Upper lobe of left lung (tissue), 6 donors: ENCODE data around the gene MAEL. TPM values are rescaled to one million over a fixed set of nuclear protein-coding genes. Genes with fewer than 3 reads are reported as not detected.

Source experiments
- ATAC-seq, 2 donors: fragments of 200-7000 bp; cut with Tn5 transposase; one replicate each; pipeline ENCODE4 v1.9.1; 2022; ENCODE audit warnings: mild to moderate bottlenecking in 2 of 2, moderate library complexity in 2 of 2; ENCODE audit not compliant: low FRiP score in 2 of 2
- DNase-seq, 2 donors: peaks; one replicate each; pipeline ENCODE4 v3.0.0-alpha.2; 2019 to 2020
- H3K27ac ChIP-seq, 4 donors: fragments of 200-600 bp; sonication (generic); one replicate each; pipeline ENCODE4 v1.5.1; 2016 to 2019
- H3K27me3 ChIP-seq, 4 donors: fragments of 200-600 bp; sonication (generic); one replicate each; pipeline ENCODE4 v1.5.1; 2017 to 2019
- H3K36me3 ChIP-seq, 4 donors: fragments of 200-600 bp; sonication (generic); one replicate each; pipeline ENCODE4 v1.5.1; 2016 to 2019
- H3K4me1 ChIP-seq, 4 donors: fragments of 200-600 bp; sonication (generic); one replicate each; pipeline ENCODE4 v1.5.1; 2018 to 2019
- H3K4me3 ChIP-seq, 4 donors: fragments of 200-600 bp; sonication (generic); one replicate each; pipeline ENCODE4 v1.5.1; 2017 to 2019; ENCODE audit warnings: mild to moderate bottlenecking in 2 of 4, moderate library complexity in 1 of 4
- H3K9me3 ChIP-seq, 4 donors: fragments of 200-600 bp; sonication (generic); one replicate each; pipeline ENCODE4 v1.5.1; 2018 to 2019
- EP300 ChIP-seq, 4 donors: sonication (generic); formaldehyde crosslinking; IDR thresholded peaks; one replicate each; pipeline ENCODE4 v1.5.1; 2017; ENCODE audit warnings: antibody characterized with exemption in 4 of 4, control low read depth in 2 of 4
- POLR2A ChIP-seq, 4 donors: fragments of 450-650 bp; IDR thresholded peaks; one replicate each; pipeline ENCODE4 v1.5.1; 2016 to 2017; ENCODE audit warnings: antibody characterized with exemption in 4 of 4, mild to moderate bottlenecking in 2 of 4
- POLR2AphosphoS5 ChIP-seq, 2 donors: sonication (generic); formaldehyde crosslinking; IDR thresholded peaks; one replicate each; pipeline ENCODE4 v1.5.1; 2017; ENCODE audit warnings: antibody characterized with exemption in 2 of 2
- WGBS, 2 donors: methylation state at CpG; one replicate each; pipeline ENCODE4 v1.1.5; 2017 to 2018; 5-methylcytosine and 5-hydroxymethylcytosine counted together
- total RNA-seq, 6 donors: library from RNA; depleted of rRNA in 4 of 6; stranded (reverse); fragments of >200 nt in 4 of 6; gene quantifications; one replicate each; pipeline versions ENCODE4 v1.1.0 to v1.2.1, GENCODE V29; 2016 to 2021
- TF ChIP-seq, protein P1 (sequence below), 6 experiments: fragments of 450-650 bp in 4 of 6; fragments of 200-600 bp in 2 of 6; sonication (generic) in 2 of 6; IDR thresholded peaks; one replicate each; pipeline ENCODE4 v1.5.1; 2016 to 2019; ENCODE audit warnings: antibody characterized with exemption in 6 of 6
- donor health status: DM: no; HTN: no; CAD: no; lungs with moderate emphysema.
- donor health status: DM: no; HTN: yes; CAD: no; lungs with severe emphysema.

The MAEL gene
- not detected for total RNA-seq

DNA sequence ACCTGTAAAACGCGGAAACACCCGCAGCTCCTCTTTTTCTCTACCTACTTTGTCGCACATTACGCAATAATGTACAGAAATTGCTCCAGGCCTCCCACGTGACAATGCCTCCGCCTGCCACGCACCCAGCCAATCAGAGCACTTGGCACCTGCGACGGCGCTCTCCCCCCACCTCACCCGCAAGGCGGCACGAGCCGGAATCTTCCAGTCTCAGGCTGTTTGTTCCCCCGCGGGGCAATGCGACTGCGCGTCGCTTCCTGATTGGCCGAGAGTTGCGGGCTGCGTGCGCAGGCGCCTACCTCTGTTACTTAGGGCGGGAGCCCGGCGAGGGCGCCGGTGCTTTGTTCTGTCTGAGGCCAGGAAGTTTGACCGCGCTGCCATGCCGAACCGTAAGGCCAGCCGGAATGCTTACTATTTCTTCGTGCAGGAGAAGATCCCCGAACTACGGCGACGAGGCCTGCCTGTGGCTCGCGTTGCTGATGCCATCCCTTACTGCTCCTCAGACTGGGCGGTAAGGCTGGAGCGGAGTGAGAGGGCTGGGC, at the start of gene MAEL:
Gene MAEL, plus strand, starts transcription at position 307 of the 542 bp plus-strand sequence. Its CDS starts 73 bp downstream, at position 380.
- DNase-seq = peak in 1 of 2 donors; percentile 81
- WGBS, 2 donors = 93% methylated on average over 45 of the region's 45 CpGs

GRCh38 chr1:166939741-166940375, 49.2 kb upstream of the MAEL start:
- 80 to 85% methylated on average over 5 of the region's 5 CpGs for WGBS, 2 donors
- Histone ChIP-seq H3K4me3 (no peak overlapping the region), H3K27me3 (no peaks in the 10 kb centered on the region), H3K36me3 (no peaks in the 10 kb centered on the region), H3K9me3 (no peaks in the 10 kb centered on the region), H3K4me1 (peaks cover 0 to 4% (median 0%) of the 10 kb centered on the region in 4 donors), H3K27ac (no peak overlapping the region)
- DNase-seq (no peak), ATAC-seq (no peak)
- no peak for TF ChIP-seq POLR2AphosphoS5 (IDR thresholded peaks at IDR 0.05)

More for the DNA sequence above, at the start of gene MAEL:
- Histone ChIP-seq H3K4me1 (no peaks in the 10 kb centered on the region), H3K27ac (no peak within 1 kb of the TSS), H3K36me3 (no peaks in the 10 kb centered on the region), H3K9me3 (no peaks in the 10 kb centered on the region), H3K27me3 (no peaks in the 10 kb centered on the region), H3K4me3 (no peak within 1 kb of the TSS)
- TF ChIP-seq EP300 (IDR thresholded peaks at IDR 0.05) (no peak), POLR2A (IDR thresholded peaks at IDR 0.05) (no peak), POLR2AphosphoS5 (IDR thresholded peaks at IDR 0.05) (no peak)
- TF ChIP-seq, protein P1, sequence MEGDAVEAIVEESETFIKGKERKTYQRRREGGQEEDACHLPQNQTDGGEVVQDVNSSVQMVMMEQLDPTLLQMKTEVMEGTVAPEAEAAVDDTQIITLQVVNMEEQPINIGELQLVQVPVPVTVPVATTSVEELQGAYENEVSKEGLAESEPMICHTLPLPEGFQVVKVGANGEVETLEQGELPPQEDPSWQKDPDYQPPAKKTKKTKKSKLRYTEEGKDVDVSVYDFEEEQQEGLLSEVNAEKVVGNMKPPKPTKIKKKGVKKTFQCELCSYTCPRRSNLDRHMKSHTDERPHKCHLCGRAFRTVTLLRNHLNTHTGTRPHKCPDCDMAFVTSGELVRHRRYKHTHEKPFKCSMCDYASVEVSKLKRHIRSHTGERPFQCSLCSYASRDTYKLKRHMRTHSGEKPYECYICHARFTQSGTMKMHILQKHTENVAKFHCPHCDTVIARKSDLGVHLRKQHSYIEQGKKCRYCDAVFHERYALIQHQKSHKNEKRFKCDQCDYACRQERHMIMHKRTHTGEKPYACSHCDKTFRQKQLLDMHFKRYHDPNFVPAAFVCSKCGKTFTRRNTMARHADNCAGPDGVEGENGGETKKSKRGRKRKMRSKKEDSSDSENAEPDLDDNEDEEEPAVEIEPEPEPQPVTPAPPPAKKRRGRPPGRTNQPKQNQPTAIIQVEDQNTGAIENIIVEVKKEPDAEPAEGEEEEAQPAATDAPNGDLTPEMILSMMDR (IDR thresholded peaks at IDR 0.05) = no peak
- no peak for ATAC-seq

- no peak overlapping the region for H3K4me3 ChIP-seq
- ATAC-seq (no peak), DNase-seq (no peak)
- H3K27me3 ChIP-seq = peaks cover 0 to 6% (median 2%) of the 10 kb centered on the region in 4 donors
- TF ChIP-seq, protein P1 (IDR thresholded peaks at IDR 0.05) = no peak
- TF ChIP-seq POLR2A (IDR thresholded peaks at IDR 0.05) (no peak), EP300 (IDR thresholded peaks at IDR 0.05) (no peak), POLR2AphosphoS5 (IDR thresholded peaks at IDR 0.05) (no peak)
- 54 to 80% methylated on average over 4 to 5 of the region's 5 CpGs for WGBS, 2 donors
- no peak overlapping the region for H3K27ac ChIP-seq
- H3K9me3 ChIP-seq = no peaks in the 10 kb centered on the region
- H3K36me3 ChIP-seq = no peaks in the 10 kb centered on the region
- H3K4me1 ChIP-seq = peaks cover 0 to 11% (median 5%) of the 10 kb centered on the region in 4 donors
Measured at GRCh38 chr1:166944186-166944967, 44.7 kb upstream of the MAEL start.

DNA sequence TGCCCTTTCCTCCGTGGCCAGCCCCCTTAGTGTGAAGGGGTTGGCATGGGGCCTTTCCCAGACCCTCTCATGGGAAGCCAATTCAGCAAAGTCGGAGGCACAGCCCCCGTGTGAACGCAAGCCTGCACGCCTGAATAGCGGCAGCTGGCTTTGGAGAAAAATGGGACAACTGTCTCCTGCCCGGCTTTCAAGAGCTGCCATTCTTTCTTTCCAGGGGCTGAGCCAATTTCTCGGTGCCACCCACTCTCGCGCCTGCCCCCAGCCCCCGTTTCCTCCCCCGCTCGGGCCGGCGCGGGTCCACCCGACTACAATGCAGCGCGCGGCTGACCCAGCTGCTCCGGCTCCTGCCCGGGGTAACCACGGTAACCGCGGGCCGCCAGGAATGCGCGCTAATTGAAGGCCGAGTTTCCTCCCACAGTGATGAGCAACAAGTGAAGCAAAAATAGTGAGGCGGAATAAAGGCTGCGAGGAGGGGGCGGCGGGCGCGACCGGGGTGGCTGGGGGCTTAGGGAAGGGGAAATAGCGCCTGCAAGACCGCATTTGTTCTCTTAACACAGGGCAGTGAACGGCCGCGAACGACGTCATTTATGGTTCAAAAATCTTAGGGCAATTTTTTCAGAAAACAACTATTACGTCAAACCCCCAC, 41.6 kb upstream of the MAEL start:
- Histone ChIP-seq H3K27me3 (peaks cover 0 to 6% (median 2%) of the 10 kb centered on the region in 4 donors), H3K27ac (no peak overlapping the region), H3K36me3 (no peaks in the 10 kb centered on the region), H3K4me1 (peaks cover 0 to 11% (median 5%) of the 10 kb centered on the region in 4 donors), H3K9me3 (no peaks in the 10 kb centered on the region), H3K4me3 (peak overlapping the region in 3 of 4 donors; percentile 10 to 28 (median 22))
- 12 to 13% methylated on average over 27 to 37 of the region's 44 CpGs for WGBS, 2 donors
- peak in 1 of 2 donors; percentile 85 for DNase-seq
- ATAC-seq = peak in 1 of 2 donors; percentile 83
- TF ChIP-seq, protein P1 (IDR thresholded peaks at IDR 0.05) = no peak
- TF ChIP-seq POLR2A (IDR thresholded peaks at IDR 0.05) (no peak), EP300 (IDR thresholded peaks at IDR 0.05) (no peak)

GRCh38 chr1:166948856-166949350, 40.2 kb upstream of the MAEL start:
- ATAC-seq = no peak
- Histone ChIP-seq H3K27ac (no peak overlapping the region), H3K4me1 (peaks cover 0 to 11% (median 5%) of the 10 kb centered on the region in 4 donors), H3K27me3 (peaks cover 0 to 6% (median 2%) of the 10 kb centered on the region in 4 donors), H3K9me3 (no peaks in the 10 kb centered on the region), H3K4me3 (no peak overlapping the region), H3K36me3 (no peaks in the 10 kb centered on the region)
- DNase-seq = no peak
- 88 to 94% methylated on average over 2 of the region's 2 CpGs for WGBS, 2 donors
- no peak for TF ChIP-seq POLR2A (IDR thresholded peaks at IDR 0.05)
- no peak for TF ChIP-seq EP300 (IDR thresholded peaks at IDR 0.05)
- no peak for TF ChIP-seq POLR2AphosphoS5 (IDR thresholded peaks at IDR 0.05)
- TF ChIP-seq, protein P1 (IDR thresholded peaks at IDR 0.05) = no peak
